T-helper 9 cell (primary cell): Measurements from ENCODE around the gene ARMC2.
"Not testable (repeated sequence)": the region's sequence is repeated elsewhere in the genome, so short reads cannot be mapped to it uniquely, and the experiment has no call there.

Source experiments
- DNase-seq: peaks from one replicate; pipeline ENCODE4 v3.0.0-alpha.2; 2020

Gene ARMC2

GRCh38 chr6:108922499-108922898 is 74.3 kb downstream of the ARMC2 start:
- DNase-seq, result no peak

GRCh38 chr6:108927927-108928326 is 79.7 kb downstream of the ARMC2 start:
- DNase-seq, result no peak

GRCh38 chr6:108928650-108929049 is 80.4 kb downstream of the ARMC2 start:
- no peak for DNase-seq

- DNase-seq, result not testable (repeated sequence)
Measured at GRCh38 chr6:108931090-108931489, 82.9 kb downstream of the ARMC2 start.

GRCh38 chr6:108937170-108937569 is 88.9 kb downstream of the ARMC2 start:
- DNase-seq, result no peak

- DNase-seq, result no peak
Measured at GRCh38 chr6:108940741-108941140, 92.5 kb downstream of the ARMC2 start.

- no peak for DNase-seq
Measured at GRCh38 chr6:108941281-108941680, 93.1 kb downstream of the ARMC2 start.

- no peak for DNase-seq
Measured at GRCh38 chr6:108941859-108942258, 93.6 kb downstream of the ARMC2 start.

- DNase-seq, result peak; percentile 52
Measured at GRCh38 chr6:108942556-108943492, 94.6 kb downstream of the ARMC2 start.

- DNase-seq, result no peak
Measured at GRCh38 chr6:108944071-108944470, 95.8 kb downstream of the ARMC2 start.

- no peak for DNase-seq
Measured at GRCh38 chr6:108944707-108945680, 96.8 kb downstream of the ARMC2 start.

GRCh38 chr6:108945681-108946159 is 97.5 kb downstream of the ARMC2 start:
- DNase-seq, result no peak

- DNase-seq, result no peak
Measured at GRCh38 chr6:108946695-108947094, 98.5 kb downstream of the ARMC2 start.

- no peak for DNase-seq
Measured at GRCh38 chr6:108947114-108947854, 99.1 kb downstream of the ARMC2 start.

GRCh38 chr6:108948181-108948661 is 100.0 kb downstream of the ARMC2 start:
- DNase-seq, result no peak

- no peak for DNase-seq
Measured at GRCh38 chr6:108951351-108951953, 103.2 kb downstream of the ARMC2 start.

GRCh38 chr6:108952776-108953486 is 104.7 kb downstream of the ARMC2 start:
- no peak for DNase-seq

- no peak for DNase-seq
Measured at GRCh38 chr6:108953681-108954080, 105.5 kb downstream of the ARMC2 start.

- no peak for DNase-seq
Measured at GRCh38 chr6:108955329-108955949, 107.2 kb downstream of the ARMC2 start.

- DNase-seq, result no peak
Measured at GRCh38 chr6:108957221-108957620, 109.0 kb downstream of the ARMC2 start.
